NCI-H82 (cell line): ENCODE data around the gene CAMK1D.
A peak's percentile ranks its signal among the peaks of the same experiment; 100 is the strongest.

Source experiments
- DNase-seq: peaks from one replicate; lab custom pipeline; 2025; lab: John Stamatoyannopoulos, UW

Gene CAMK1D

GRCh38 chr10:12375076-12375504 lies 25.7 kb downstream of the CAMK1D start:
- DNase-seq = peak; percentile 51

- DNase-seq = no peak
Measured at GRCh38 chr10:12376211-12376610, 26.9 kb downstream of the CAMK1D start.

- no peak for DNase-seq
Measured at GRCh38 chr10:12377658-12378290, 28.4 kb downstream of the CAMK1D start.

GRCh38 chr10:12380999-12381398 lies 31.7 kb downstream of the CAMK1D start:
- DNase-seq = no peak

GRCh38 chr10:12381536-12382156 lies 32.3 kb downstream of the CAMK1D start:
- DNase-seq = peak; percentile 23

- no peak for DNase-seq
Measured at GRCh38 chr10:12382157-12382548, 32.8 kb downstream of the CAMK1D start.

GRCh38 chr10:12382956-12383531 lies 33.7 kb downstream of the CAMK1D start:
- no peak for DNase-seq

- no peak for DNase-seq
Measured at GRCh38 chr10:12384906-12385305, 35.6 kb downstream of the CAMK1D start.

- peak; percentile 7 for DNase-seq
Measured at GRCh38 chr10:12387561-12388210, 38.3 kb downstream of the CAMK1D start.

GRCh38 chr10:12388671-12389070 lies 39.3 kb downstream of the CAMK1D start:
- DNase-seq = no peak

GRCh38 chr10:12389154-12389734 lies 39.9 kb downstream of the CAMK1D start:
- no peak for DNase-seq

GRCh38 chr10:12390733-12391132 lies 41.4 kb downstream of the CAMK1D start:
- DNase-seq = no peak

GRCh38 chr10:12391206-12391605 lies 41.9 kb downstream of the CAMK1D start:
- DNase-seq = peak; percentile 18

- no peak for DNase-seq
Measured at GRCh38 chr10:12393831-12394230, 44.5 kb downstream of the CAMK1D start.

- DNase-seq = no peak
Measured at GRCh38 chr10:12394241-12395033, 45.1 kb downstream of the CAMK1D start.

- no peak for DNase-seq
Measured at GRCh38 chr10:12396093-12396492, 46.7 kb downstream of the CAMK1D start.

GRCh38 chr10:12396567-12396966 lies 47.2 kb downstream of the CAMK1D start:
- DNase-seq = peak; percentile 87

- DNase-seq = no peak
Measured at GRCh38 chr10:12397147-12397896, 48.0 kb downstream of the CAMK1D start.

GRCh38 chr10:12397941-12398340 lies 48.6 kb downstream of the CAMK1D start:
- DNase-seq = no peak

GRCh38 chr10:12400266-12400931 lies 51.1 kb downstream of the CAMK1D start:
- DNase-seq = no peak

- DNase-seq = no peak
Measured at GRCh38 chr10:12401466-12401865, 52.1 kb downstream of the CAMK1D start.
